ENCODE measurements around the gene DCAF4. TPM values are rescaled to one million over a fixed set of nuclear protein-coding genes. Genes with fewer than 3 reads are reported as not detected.

DCAF4 gene
- polyA plus RNA-seq, 1 experiment: 14.7 TPM

DNA sequence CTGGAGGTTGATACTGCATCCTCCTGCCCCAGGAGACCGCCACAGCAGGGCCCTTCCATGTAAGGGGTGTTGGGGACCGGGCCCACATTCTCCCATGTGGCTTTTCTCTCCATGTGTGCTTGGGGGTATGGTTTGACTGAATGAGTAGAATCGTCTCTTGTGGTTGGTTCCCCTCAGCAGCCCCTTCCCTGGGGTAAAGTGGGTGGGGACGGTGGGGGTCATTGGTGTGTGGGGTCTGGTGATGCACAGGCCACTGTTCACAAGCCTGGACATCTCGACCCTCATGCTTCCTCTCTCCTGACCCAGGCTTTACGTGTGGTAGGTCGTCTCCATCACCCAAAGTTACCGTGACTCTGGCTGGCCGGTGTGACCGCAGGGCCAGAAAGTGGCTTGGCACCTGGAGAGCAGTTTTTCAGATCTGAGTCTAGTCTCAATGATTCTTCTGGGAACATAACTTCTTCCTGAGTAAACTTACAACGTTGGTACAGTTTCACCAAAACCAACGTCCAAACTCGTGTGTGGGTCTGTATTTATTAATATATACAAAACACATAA lies 17.7 kb downstream of the DCAF4 start:
- TF ChIP-seq, protein P1, sequence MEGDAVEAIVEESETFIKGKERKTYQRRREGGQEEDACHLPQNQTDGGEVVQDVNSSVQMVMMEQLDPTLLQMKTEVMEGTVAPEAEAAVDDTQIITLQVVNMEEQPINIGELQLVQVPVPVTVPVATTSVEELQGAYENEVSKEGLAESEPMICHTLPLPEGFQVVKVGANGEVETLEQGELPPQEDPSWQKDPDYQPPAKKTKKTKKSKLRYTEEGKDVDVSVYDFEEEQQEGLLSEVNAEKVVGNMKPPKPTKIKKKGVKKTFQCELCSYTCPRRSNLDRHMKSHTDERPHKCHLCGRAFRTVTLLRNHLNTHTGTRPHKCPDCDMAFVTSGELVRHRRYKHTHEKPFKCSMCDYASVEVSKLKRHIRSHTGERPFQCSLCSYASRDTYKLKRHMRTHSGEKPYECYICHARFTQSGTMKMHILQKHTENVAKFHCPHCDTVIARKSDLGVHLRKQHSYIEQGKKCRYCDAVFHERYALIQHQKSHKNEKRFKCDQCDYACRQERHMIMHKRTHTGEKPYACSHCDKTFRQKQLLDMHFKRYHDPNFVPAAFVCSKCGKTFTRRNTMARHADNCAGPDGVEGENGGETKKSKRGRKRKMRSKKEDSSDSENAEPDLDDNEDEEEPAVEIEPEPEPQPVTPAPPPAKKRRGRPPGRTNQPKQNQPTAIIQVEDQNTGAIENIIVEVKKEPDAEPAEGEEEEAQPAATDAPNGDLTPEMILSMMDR (IDR thresholded peaks at IDR 0.05; ENCODE audit: low read depth, low read length): no peak
- Histone ChIP-seq H3K9me3 (ENCODE audit: control insufficient read depth, insufficient read depth, low read length) (no peaks in the 10 kb centered on the region), H3K4me3 (ENCODE audit: low read depth, low read length) (no peak overlapping the region), H3K27me3 (ENCODE audit: control insufficient read depth, insufficient read depth, low read length) (no peaks in the 10 kb centered on the region), H3K27ac (ENCODE audit: low read depth, low read length) (no peak overlapping the region)
- CTCF ChIA-PET: interaction anchor here (0.9 to 2.9 kb wide), 3 partner anchors 428 to 430 kb away, joined by 3 to 25 read pairs (median 3); no protein-coding TSS in a partner anchor
- POLR2A ChIA-PET: no interaction called here
- DNase-seq (ENCODE audit: low read depth, low spot score): no peak

GRCh38 chr14:72945356-72946027 lies 19.2 kb downstream of the DCAF4 start:
- Histone ChIP-seq H3K27me3 (ENCODE audit: control insufficient read depth, insufficient read depth, low read length) (no peaks in the 10 kb centered on the region), H3K9me3 (ENCODE audit: control insufficient read depth, insufficient read depth, low read length) (no peaks in the 10 kb centered on the region), H3K4me3 (ENCODE audit: low read depth, low read length) (no peak overlapping the region), H3K27ac (ENCODE audit: low read depth, low read length) (no peak overlapping the region)
- ChIA-PET CTCF (no interaction called here), POLR2A (no interaction called here)
- no peak for DNase-seq (ENCODE audit: low read depth, low spot score)
- TF ChIP-seq, protein P1 (IDR thresholded peaks at IDR 0.05; ENCODE audit: low read depth, low read length): no peak

DNA sequence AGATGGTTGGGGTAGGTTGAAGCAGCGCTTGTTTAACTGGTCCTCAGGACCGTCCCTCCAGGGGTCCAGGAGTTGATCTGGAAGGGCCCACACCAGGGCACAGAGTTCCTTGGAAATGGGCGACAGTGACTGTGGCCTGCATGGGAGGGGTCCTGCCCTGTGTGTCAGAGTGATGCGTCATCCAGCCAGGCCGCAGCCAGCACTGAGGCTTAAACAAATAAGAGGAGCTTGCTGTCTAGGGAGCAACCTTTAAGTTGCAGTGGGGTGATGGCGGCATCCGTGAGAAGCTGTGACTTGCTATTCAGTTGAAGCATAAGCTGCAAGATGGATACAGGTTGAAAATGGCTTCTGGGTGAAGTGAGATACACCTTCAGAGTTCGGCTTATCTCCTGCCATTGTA lies 20.2 kb downstream of the DCAF4 start:
- no peak for DNase-seq (ENCODE audit: low read depth, low spot score)
- Histone ChIP-seq H3K27ac (ENCODE audit: low read depth, low read length) (no peak overlapping the region), H3K27me3 (ENCODE audit: control insufficient read depth, insufficient read depth, low read length) (no peaks in the 10 kb centered on the region), H3K4me3 (ENCODE audit: low read depth, low read length) (no peak overlapping the region), H3K9me3 (ENCODE audit: control insufficient read depth, insufficient read depth, low read length) (no peaks in the 10 kb centered on the region)
- CTCF ChIA-PET: interaction anchor here (6.8 kb wide), 1 partner anchor 432 kb away, joined by 479 read pairs; no protein-coding TSS in a partner anchor
- POLR2A ChIA-PET: no interaction called here
- TF ChIP-seq, protein P1 (IDR thresholded peaks at IDR 0.05; ENCODE audit: low read depth, low read length): no peak

GRCh38 chr14:72947366-72948160 lies 21.3 kb downstream of the DCAF4 start:
- H3K4me3 ChIP-seq (ENCODE audit: low read depth, low read length): no peak overlapping the region
- no peak overlapping the region for H3K27ac ChIP-seq (ENCODE audit: low read depth, low read length)
- H3K9me3 ChIP-seq (ENCODE audit: control insufficient read depth, insufficient read depth, low read length): no peaks in the 10 kb centered on the region
- CTCF ChIA-PET: interaction anchor here (0.6 to 6.8 kb wide), 30 partner anchors 10 to 442 kb away, joined by 3 to 479 read pairs (median 4); partner anchors contain the start of gene DPF3
- no peaks in the 10 kb centered on the region for H3K27me3 ChIP-seq (ENCODE audit: control insufficient read depth, insufficient read depth, low read length)
- DNase-seq (ENCODE audit: low read depth, low spot score): no peak
- POLR2A ChIA-PET: no interaction called here
- TF ChIP-seq, protein P1 (IDR thresholded peaks at IDR 0.05; ENCODE audit: low read depth, low read length): no peak
